Measurements from ENCODE around the gene POU4F1.

POU4F1 gene

GRCh38 chr13:78589206-78589605 is 14.1 kb downstream of the POU4F1 start:
- no peak for DNase-seq

- DNase-seq, result no peak
These were observed 16.0 kb downstream of the POU4F1 start for GRCh38 chr13:78587395-78587794.

DNA sequence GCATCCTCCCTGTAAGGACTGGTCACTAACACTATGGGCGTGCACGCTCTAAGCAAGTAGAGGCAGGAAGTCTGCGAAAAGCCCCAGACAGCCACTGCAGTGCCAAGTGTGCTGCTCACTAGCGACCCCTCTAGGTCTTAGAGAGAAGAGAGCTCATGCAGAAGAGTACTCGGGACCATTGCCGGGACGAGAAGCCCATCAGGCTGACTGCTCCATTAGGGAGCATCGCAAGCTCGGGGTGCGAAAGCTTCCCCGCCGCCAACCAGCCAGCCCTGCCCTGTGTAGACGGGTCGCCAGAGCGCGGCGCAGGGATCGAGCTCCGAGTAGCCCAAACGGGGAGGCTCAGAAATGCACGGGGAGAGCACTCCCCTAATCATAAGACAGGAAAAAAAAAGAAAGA is 16.6 kb downstream of the POU4F1 start:
- DNase-seq, result no peak

GRCh38 chr13:78576261-78576660 is 27.1 kb downstream of the POU4F1 start:
- no peak for DNase-seq

GRCh38 chr13:78572459-78572858 is 30.9 kb downstream of the POU4F1 start:
- DNase-seq, result no peak

- no peak for DNase-seq
These were observed 34.3 kb downstream of the POU4F1 start for GRCh38 chr13:78569029-78569428.

GRCh38 chr13:78566631-78567030 is 36.7 kb downstream of the POU4F1 start:
- DNase-seq, result no peak

DNA sequence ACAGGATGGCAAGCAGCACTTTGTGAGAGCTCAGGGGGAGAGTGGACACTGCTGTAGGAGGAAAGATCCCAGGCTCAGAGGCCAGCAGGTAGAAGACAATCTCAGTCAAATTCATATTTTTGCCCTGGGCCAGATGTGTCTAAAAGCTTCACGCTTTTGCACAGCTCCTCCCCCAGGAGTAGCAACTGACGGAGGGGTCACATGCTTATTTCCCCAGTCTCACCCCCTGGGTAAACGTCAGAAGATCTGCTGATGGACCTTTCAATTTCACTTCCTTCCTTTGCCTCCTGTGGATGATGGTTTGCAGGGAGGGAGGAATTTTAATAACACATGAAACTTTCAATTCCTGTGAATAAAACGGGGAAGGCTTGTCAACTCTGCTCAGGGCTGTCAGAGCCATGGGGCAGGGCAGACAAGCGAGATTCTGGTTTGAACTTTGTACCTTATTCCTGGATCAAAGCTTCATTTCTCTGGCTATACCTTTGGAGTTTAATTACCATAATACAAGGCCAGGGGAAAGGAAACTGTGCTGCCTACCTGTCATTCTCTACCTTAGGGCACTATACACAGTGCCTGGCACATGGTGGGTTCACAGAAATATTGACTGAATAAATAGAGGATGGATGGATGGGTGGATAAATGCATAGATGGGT is 41.0 kb downstream of the POU4F1 start:
- DNase-seq, result no peak

All from GOT3 (cell line).